ENCODE results near the gene ATG2B.

- TF ChIP-seq POLR2A (IDR thresholded peaks at IDR 0.05; ENCODE audit: low read depth, low read length) (no peak), POLR2AphosphoS5 (IDR thresholded peaks at IDR 0.05; ENCODE audit: low read depth, low read length) (no peak), TAF1 (IDR thresholded peaks at IDR 0.05; ENCODE audit: low read depth, low read length) (no peak), POU2F2 (IDR thresholded peaks at IDR 0.05; ENCODE audit: low read depth, low read length) (no peak), SPI1 (IDR thresholded peaks at IDR 0.05; ENCODE audit: low read depth, low read length) (no peak), PAX5 (IDR thresholded peaks at IDR 0.05; ENCODE audit: insufficient read depth, low read length, severe bottlenecking) (no peak)
Observed at GRCh38 chr14:96247031-96247430, 116.1 kb downstream of the ATG2B start.

Measured in GM12891 (cell line).